GM19455 (cell line): ENCODE measurements around the gene ZDHHC7.

ENCODE experiments used
- ATAC-seq: cut with Tn5 transposase; IDR thresholded peaks from one replicate; pipeline ENCODE4 v1.9.1; 2021; ENCODE audit not compliant: unreplicated experiment

ZDHHC7 gene

GRCh38 chr16:84970447-84971127, 40.7 kb downstream of the ZDHHC7 start:
- ATAC-seq, result no peak

- no peak for ATAC-seq
Measured at GRCh38 chr16:84967828-84968227, 43.5 kb downstream of the ZDHHC7 start.

- no peak for ATAC-seq
Measured at GRCh38 chr16:84965428-84966415, 45.6 kb downstream of the ZDHHC7 start.

GRCh38 chr16:84964386-84965128, 46.8 kb downstream of the ZDHHC7 start:
- no peak for ATAC-seq

GRCh38 chr16:84963066-84963465, 48.3 kb downstream of the ZDHHC7 start:
- no peak for ATAC-seq

GRCh38 chr16:84960942-84961341, 50.4 kb downstream of the ZDHHC7 start:
- ATAC-seq, result no peak

GRCh38 chr16:84959784-84960417, 51.4 kb downstream of the ZDHHC7 start:
- no peak for ATAC-seq

GRCh38 chr16:84959045-84959576, 52.2 kb downstream of the ZDHHC7 start:
- no peak for ATAC-seq

- ATAC-seq, result no peak
Measured at GRCh38 chr16:84957792-84958191, 53.5 kb downstream of the ZDHHC7 start.

GRCh38 chr16:84957192-84957591, 54.1 kb downstream of the ZDHHC7 start:
- no peak for ATAC-seq

- ATAC-seq, result no peak
Measured at GRCh38 chr16:84955427-84955826, 55.9 kb downstream of the ZDHHC7 start.

GRCh38 chr16:84953190-84953746, 58.1 kb downstream of the ZDHHC7 start:
- no peak for ATAC-seq

GRCh38 chr16:84952335-84953189, 58.8 kb downstream of the ZDHHC7 start:
- no peak for ATAC-seq

- ATAC-seq, result no peak
Measured at GRCh38 chr16:84950906-84951305, 60.4 kb downstream of the ZDHHC7 start.

GRCh38 chr16:84949772-84950436, 61.4 kb downstream of the ZDHHC7 start:
- no peak for ATAC-seq

- ATAC-seq, result no peak
Measured at GRCh38 chr16:84948851-84949610, 62.3 kb downstream of the ZDHHC7 start.

GRCh38 chr16:84947996-84948850, 63.1 kb downstream of the ZDHHC7 start:
- no peak for ATAC-seq
